Measurements from ENCODE around the gene HUWE1.

The HUWE1 gene

DNA sequence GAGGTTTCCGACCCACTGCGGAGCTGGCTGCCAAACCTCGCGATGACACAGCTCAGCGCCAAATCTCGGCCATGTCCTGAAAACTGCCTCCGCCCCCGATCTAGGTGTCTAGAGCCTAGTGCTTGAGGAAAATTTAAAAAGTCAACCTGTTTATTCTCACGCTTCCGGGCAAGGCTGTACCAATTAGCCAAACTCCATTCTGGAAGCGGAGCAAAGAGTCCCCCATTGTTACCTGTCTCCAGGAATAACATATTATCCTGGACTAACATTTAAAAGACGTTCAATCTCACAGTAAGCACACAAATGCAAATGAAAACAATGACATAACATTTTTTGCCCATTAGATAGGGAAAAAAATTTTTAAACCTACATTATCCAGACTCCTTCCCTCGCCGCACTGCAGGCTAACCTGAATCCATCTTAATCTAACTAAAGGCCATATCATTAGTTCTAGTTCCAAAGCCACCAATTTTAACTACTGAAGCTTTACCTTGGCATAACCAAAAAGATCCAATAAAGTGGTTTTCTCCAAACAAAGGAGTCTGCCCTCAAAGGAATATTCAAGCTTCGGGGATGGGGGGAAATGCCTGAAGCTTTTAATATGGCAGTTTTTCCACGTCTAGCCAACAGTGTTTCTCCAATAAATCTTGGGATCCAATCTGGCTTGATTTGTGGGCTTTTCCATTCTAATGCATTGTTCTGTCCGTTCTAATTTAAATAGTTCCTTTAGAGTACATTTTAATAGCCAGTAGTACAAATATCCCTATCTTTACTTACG, 1.9 kb downstream of the HUWE1 start:
- DNase-seq: peak; percentile 75

DNA sequence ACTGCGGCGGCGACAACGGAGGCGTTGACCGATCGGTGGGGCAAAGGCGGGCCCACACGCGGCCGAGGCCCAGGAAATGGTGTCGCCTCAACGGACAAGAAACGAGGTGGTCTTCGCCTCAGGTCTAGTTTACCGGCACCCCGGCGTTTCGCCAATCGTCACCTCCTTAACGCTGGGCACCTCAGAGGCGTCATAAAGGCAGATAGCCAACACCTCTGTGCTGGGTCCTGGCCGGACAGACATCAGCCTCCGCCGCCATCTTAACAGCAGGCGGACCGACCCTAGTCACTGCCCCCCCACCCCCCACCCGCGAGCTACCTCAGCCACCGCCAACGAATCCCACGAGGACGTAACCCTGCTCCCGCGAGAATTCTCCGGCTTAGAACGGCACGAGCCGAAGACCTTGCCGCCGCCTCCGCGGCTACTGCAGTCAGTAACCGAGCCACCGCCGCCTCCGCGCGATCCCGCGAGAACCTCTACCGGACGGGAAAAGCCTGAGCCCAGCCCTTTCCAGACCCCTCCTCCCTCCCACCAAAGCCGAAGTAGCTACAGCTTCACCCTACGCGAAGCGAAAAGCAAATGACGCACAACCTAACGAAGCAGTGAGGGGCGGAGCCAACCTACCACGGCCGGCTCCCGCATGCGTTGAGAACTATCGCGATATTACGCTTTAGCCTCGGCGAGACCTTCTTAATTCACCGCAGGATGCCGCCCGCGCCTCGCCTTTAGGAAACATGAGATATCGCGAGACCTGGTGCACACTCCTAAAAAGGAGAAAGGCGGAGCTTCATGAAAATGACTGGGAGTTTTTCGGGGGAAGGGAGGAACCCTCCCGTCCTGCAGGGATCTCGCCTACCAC, 2.7 kb downstream of the HUWE1 start:
- DNase-seq: peak; percentile 75

DNA sequence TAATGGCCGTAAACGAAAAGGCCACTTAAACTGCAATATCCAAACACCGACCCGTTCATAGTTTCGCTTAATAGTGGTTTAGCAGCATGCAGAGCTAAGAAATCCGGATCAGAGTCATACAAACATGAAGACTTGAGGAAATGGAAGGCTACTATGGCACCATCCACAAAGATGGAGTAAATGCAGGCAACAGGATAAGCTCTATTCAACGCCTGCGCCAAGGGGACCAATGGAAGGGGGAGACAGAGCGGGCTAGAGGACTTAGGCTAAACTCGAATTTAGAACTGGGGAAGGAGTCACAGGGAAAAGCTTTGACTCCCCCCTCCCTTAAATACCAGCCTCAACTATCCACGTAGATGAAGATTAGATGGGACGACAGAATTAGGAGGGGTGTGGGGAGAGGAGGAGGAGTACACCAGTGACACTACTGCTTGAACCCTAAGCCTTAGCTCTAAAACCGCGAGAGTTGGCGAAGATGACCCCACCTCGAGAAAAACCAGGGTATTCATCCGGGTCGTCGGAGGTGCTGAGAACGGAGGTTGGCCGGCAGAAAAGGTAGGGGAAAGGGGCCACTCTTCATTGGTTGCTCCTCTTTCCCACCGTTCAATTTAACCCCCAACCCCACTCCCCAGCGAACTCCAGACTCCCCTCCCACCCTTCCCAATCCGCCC, 3.5 kb downstream of the HUWE1 start:
- peak; percentile 18 for DNase-seq

DNA sequence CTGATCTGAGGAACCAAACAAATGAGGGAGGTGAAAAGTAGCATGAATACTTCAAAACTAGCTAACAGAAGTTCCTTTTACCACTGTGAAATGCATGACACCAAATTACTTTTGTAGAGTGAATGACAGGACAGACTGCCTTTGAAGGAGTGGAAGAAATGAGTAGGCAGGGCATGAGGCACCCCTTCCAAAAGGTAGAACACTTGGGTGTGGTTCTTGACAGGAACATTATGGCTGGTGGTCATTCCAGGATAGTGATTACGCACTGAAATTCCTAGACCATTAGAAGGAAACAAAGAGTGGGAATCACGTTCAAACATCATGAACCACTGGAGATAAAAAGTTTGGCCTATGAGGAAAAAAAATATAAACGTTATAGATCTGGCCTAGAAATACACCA, 4.9 kb downstream of the HUWE1 start:
- DNase-seq: no peak

DNA sequence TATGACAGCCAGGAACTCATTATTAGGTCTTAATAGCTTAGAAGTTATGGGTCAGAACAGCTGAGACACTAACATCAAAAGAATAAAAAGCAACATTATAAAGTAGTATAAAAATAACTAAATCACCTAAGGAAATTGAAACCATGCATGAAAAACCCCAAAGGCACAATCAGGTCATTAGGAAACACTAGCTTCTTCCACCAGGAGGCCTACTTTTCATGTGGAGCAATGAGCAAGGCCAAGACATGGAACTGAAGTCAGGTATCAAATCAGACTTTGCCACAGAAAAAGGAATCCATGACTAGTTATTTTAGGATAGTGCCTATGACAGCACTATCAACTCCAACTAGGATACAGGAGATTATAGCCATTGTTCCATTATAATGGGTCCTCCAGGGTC, 7.9 kb downstream of the HUWE1 start:
- DNase-seq: no peak

DNA sequence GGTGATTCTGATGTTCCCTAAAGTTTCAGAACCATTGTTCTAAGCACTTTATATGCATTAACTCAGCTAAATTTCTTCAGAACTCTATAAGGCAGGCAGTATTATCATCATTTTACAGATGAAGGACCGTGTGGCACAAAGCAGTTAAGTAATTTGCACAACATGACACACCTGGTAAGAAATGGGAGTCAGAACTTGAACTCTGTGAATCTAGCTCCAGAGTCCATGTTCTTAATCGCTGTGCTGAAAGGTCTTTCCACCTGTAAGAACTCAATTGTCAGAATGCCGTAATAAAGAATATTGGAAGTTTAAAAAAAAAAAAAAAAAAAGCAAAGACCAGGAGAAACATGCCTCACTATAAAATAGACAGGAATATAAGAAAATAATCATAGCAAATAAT, 9.2 kb downstream of the HUWE1 start:
- no peak for DNase-seq

DNA sequence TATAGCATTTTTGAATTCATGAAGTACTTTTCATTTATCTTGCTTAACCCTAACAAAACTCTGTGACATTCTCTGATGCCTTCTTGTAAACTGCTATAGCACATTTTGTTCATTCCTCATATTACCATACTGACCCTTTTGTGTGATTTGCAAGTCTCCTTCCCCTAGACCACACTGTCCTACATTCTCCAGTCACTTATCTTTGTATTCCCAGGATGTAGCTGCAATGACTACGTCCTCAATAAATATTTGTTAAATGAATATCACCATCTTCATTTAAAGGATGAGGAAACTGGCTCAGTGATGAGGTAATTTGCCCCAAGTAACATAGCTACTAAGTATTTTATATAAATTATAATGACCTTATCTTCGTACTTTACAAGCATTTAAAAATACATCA, 11.9 kb downstream of the HUWE1 start:
- no peak for DNase-seq

DNA sequence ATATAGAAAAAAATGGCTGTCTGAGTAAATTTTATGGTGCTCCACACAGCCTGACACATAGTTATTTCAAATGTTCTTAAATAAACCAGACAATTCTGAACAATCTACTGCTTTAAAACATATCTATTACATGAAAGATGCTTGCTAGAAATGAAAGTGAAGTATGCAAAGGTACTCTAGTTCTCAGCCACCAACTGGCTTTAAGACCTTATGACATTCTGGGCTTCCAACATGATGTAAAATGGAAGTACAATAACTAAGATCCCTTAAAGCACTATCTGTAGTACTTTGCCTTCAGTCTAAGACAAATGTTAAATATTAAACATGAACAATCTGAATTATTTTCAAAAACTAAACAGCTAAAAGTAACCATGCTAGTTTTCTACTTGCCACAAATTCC, 17.3 kb downstream of the HUWE1 start:
- DNase-seq: no peak

DNA sequence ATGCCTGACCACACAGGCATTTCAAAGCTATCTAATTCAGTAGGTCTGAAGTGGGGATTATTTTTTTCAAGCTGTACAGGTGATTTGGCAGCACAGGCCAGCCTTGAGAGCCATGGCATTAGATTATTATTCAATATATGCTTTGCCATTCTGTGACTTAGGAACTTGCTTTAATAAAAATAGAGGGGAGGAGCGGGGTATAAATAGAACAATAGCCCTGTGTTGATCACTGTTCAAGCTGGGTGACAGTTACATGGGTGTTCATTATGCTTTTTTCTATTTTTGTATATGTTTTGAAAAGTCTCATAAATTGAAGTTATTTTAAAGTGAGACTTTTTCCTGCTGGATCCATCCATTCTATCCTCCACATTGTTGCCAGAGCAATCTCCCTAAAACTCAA, 20.3 kb downstream of the HUWE1 start:
- no peak for DNase-seq

DNA sequence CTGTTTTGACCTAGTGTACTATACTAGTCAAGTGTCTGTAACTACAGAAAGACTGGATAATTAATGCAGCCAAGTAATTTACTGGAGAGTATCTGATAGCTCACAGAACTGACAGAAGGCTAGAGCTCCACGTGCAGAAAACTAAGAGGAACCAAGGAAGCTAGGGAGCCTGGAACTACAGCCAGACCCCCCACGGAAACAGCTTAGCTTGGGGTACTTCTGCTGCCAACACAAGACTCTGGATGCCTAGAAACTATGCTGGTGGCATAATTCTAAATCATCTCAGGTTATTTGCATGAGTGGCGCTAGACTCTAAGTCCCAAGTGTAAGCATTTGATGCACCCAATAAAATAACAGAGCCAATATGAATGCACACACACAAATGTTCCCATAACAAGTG, 26.5 kb downstream of the HUWE1 start:
- DNase-seq: no peak

DNA sequence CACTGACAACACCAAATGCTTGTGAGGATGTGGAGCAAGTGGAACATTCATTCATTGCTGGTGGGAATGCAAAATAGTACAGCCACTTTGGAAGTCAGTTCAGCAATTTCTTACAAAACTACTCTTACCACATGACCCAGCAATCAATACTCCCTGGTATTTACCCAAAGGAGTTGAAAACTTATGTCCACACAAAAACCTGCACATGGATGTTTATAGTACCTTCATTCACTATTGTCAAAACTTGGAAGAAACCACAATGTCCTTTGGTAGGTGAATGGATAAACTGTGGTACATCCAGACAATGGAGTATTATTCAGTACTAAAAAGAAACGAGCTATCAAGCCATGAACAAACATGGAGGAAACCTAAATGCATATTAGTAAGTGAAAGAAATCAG, 27.5 kb downstream of the HUWE1 start:
- DNase-seq: no peak

DNA sequence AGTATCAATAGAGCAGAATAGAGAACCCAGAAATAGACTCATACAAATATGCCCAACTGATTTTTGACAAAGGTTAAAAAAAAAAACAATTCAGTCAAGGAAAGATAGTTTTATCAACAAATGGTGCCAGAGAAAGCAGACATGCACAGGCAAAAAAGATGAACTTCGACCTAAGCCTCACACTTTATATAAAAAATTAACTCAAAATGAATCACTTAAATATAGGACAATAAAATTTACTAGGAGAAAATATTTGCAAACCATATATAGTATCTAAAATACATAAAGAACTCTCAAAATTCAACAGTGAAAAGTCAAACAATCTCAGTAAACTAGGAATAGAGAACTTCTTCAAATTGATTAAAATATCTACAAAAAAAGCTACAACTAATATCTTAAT, 29.7 kb downstream of the HUWE1 start:
- DNase-seq: no peak

DNA sequence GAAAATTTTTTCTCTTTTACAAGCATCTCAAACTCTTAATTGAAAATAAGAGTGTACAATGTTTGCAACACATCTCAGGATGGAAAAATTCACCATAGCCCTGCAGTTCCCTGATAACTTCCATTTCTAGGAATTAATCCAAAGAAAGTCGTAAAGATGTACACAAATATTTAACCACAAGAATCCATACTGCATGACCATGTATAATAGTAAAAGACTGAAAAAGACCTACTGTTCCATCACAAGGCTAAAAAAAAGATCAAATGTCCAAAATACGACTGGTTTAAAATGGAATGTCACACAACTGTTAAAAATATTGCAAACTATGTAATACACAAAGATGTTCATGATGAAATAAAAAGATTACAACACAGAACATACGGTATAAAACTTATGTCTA, 32.1 kb downstream of the HUWE1 start:
- DNase-seq: no peak

DNA sequence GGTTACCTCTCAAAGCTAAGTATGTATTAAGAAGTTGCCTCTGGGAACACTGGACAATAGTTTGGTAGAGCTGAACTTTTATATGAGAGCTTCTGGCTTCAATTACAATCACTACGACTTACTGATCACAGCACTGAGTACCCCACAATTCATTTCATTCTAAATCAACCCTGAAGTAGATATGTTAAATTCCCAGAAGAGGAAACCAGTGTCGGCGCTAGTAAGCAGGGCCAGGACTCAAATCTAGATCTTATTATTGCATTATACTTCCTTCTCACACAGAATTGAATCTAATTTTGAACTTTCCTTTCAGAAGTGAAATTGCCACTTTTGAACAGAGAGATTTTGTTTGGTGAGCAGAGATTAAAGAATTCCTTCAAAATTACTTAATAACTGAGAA, 41.8 kb downstream of the HUWE1 start:
- DNase-seq: no peak

DNA sequence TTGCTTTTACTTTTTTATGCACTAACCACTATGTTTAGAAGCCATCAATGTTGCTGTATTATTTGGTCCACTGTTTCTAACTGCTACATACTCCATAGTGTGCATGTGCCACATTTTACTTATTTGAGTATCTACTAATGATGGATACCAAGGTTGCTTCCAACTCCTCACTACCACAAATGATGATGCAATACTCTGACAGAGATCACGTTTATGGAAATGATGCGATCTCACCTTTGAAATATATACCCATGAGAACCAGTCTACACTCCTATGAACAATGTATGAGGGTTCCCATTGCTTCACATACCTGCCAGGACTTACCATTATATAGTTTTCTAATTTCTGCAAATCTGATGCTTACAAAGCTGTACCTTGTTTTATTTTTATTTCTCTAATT, 44.2 kb downstream of the HUWE1 start:
- DNase-seq: no peak

DNA sequence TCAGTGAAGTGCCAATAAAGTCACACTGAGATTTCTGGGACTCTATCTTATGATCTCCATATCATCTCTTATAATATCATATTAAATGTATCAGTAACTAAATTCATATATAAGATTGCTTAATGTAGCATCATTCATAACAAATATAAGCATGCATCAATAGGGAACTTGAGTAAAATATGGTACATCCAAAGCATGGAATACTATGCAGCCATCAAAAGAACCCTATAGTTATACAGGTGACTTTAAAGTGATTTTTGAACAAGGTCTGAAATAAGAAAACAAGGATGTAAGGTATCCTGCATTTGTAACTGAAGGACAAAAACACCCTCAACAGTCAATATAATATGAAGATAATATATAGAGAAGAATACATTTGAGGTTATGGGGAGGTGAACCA, 47.3 kb downstream of the HUWE1 start:
- no peak for DNase-seq

DNA sequence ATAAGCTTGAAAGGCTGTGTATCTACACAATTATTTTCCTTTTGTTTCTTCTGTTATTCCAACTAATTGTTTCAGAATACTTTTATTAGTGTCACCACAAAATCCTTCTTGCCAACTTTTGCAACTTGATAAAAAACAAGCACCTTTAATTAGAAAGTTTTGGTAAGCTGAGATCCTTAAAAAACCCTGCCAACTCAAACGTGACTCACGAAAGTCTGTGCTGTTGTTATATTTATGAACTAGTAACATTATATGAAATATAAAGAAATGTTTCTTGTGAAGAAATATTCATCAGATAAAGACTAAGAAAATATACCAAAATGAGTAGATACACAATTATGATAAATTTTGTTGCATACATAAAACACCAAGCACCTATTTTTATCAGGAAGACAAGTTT, 49.0 kb downstream of the HUWE1 start:
- no peak for DNase-seq

DNA sequence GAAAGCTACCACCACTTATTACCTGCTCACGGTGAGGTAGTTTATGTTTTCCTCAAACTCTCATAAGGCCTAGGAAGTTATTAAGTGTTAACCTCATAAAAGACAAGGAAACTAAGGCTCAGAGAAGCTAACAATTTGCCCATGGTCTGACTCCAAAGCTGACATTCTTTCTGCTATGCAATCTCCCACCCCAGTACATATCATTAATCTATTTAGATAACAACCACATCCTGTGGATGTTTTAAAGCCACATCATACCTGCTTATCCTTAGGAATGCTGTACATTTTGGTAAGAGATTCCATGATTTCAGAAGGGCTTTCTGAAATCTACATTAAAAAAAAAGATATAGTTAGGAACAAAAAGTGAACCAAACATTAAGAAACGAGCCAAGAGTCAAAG, 55.4 kb downstream of the HUWE1 start:
- no peak for DNase-seq

DNA sequence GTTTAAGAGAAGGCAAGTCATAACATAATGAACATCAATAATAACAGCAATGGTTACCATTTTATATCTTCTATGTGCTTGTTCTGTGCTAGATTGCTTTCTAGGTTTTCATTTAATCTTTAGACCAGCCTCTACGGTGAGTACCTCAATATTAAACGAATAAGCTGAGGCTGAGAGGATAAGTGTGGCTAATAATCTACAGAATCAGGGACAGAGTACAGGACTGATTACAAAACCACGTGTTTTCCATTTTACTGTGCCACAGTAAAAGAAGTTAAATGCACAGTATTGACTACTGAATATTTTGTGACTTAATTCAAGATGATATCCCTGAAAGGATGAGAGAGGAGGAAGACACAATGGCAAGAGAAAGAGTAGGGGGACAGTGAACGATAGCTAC, 56.3 kb downstream of the HUWE1 start:
- no peak for DNase-seq

DNA sequence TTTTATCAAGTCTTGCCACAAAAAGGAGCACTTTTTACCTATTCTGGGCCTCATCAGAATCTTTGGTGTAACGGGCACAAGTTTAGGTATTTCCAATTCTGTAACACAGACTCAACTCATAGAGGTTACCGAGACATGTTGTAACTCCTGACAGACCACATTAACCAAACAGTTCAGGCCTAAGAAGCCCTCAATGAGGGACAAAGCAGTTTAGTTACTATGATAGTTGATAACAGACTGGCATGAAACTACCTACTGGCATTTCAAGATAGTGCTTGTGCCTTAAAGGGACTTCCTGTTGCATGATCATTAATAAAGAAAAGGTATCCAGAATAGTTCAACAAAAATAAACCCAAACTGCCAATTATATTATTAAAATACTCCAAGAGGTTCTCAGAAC, 64.1 kb downstream of the HUWE1 start:
- no peak for DNase-seq

DNA sequence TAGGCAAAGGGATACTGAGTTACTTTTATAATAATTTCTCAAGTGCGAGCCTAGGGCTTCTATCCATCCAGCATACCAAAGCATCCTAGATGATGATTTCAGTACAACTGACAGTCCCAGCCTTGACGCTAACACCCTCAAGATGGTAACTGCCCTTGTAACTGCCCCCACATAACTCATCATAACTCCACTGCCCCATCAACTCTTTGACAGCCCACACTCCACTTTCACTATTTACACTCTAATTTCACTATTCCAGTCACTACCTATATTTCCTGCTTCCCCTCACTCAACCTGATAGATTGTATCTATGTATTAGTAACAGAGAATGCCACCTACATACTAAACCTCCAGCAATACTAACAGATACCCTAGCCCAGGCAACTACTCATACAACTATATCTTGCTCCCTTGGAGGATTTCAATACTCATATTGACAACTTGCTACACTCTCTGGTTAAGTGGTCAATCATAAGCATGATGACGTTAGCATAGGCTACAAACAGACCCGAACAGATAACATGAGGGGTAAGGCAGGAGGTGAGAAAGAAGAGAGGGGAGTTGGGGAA, 65.0 kb downstream of the HUWE1 start:
- DNase-seq: no peak

DNA sequence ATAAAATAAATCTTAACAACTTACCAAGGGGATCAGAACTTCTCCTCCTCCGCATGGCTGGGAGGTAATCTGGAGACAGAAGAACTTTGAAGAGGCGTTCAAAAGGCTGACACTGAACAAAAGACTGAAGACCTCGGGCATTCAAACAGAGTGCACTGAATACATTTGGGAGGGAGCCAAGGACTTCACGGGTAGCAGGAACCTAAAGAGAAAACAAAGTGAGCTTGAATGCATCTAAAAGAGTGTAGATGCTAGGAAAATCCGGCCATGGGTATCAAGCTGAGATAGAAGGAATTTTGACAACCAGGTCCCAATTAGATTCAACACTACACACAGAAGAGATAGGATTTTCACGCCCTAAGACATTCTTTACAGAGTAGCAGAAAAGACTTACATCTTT, 69.6 kb downstream of the HUWE1 start:
- DNase-seq: no peak

DNA sequence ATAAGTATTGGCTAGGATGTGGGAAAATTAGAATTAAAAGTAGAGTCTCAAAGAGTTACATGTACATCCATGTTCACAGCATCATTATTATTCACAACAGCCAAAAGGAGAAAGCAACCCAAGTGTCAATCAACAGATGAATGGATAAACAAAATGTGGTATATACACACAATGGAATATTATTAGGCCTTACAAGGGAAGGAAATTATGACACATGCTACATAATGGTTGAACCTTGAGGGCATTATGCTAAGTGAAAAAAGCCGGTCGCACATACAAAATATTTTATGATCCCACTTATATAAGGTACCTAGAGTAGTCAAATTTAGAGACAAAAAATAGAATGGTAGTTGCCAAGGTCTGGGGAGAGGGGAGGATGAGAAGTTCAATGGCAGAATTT, 80.1 kb downstream of the HUWE1 start:
- no peak for DNase-seq

DNA sequence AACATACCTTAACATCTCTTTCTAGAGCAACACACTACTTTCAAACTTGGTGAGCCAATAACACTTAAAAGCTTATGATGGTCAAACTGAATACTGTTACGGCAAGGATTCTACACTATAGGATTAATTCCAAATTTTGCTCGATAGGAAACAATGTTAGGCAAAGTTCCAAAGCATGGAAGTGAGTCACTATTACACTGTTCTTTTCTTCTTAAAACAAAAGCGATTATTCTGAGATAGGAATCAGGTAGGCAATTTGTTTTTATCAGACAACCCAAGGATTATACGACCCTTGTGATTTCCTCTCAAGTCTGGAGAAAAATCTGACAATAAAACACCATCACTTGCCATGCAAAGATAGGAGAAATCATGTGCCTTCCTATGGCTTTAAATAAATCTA, 81.5 kb downstream of the HUWE1 start:
- DNase-seq: no peak
